Gastrocnemius medialis (tissue), 4 donors: ENCODE data around the gene CLIP2.

Experiments
- POLR2A ChIP-seq, 2 donors: fragments of 450-650 bp; IDR thresholded peaks; one replicate each; pipeline ENCODE4 v1.6.1; 2017; ENCODE audit warnings: antibody characterized with exemption in 2 of 2, mild to moderate bottlenecking in 2 of 2, moderate library complexity in 2 of 2
- TF ChIP-seq, protein P1 (sequence below), 5 experiments: fragments of 450-650 bp in 3 of 5; fragments of 200-600 bp in 2 of 5; sonication (generic) in 2 of 5; IDR thresholded peaks in 4 of 5; conservative IDR thresholded peaks in 1 of 5; 1 replicate in 4 of 5; 2 replicates in 1 of 5; pipeline ENCODE4 v1.5.1; 2016 to 2019; ENCODE audit warnings: antibody characterized with exemption in 5 of 5, mild to moderate bottlenecking in 3 of 5, moderate library complexity in 3 of 5

GRCh38 chr7:74262639-74263398 lies 26.4 kb upstream of the CLIP2 start:
- TF ChIP-seq, protein P1, sequence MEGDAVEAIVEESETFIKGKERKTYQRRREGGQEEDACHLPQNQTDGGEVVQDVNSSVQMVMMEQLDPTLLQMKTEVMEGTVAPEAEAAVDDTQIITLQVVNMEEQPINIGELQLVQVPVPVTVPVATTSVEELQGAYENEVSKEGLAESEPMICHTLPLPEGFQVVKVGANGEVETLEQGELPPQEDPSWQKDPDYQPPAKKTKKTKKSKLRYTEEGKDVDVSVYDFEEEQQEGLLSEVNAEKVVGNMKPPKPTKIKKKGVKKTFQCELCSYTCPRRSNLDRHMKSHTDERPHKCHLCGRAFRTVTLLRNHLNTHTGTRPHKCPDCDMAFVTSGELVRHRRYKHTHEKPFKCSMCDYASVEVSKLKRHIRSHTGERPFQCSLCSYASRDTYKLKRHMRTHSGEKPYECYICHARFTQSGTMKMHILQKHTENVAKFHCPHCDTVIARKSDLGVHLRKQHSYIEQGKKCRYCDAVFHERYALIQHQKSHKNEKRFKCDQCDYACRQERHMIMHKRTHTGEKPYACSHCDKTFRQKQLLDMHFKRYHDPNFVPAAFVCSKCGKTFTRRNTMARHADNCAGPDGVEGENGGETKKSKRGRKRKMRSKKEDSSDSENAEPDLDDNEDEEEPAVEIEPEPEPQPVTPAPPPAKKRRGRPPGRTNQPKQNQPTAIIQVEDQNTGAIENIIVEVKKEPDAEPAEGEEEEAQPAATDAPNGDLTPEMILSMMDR (IDR thresholded peaks at IDR 0.05 in 4 of 5, conservative IDR thresholded peaks at IDR 0.05 in 1 of 5): no peak
- TF ChIP-seq POLR2A (IDR thresholded peaks at IDR 0.05): no peak
